Gastrocnemius medialis (tissue), 4 donors: ENCODE measurements around the gene BGLAP. TPM values are rescaled to one million over a fixed set of nuclear protein-coding genes. Genes with fewer than 3 reads are reported as not detected.
A peak's percentile ranks its signal among the peaks of the same experiment; 100 is the strongest.

Source experiments
- ATAC-seq, 2 donors: fragments of 150-250 bp; one replicate each; pipeline ENCODE4 v1.9.1; 2016
- DNase-seq, 2 donors: peaks; one replicate each; pipeline ENCODE4 v3.0.0-alpha.2; 2019
- H3K27ac ChIP-seq, 4 donors: fragments of 200-600 bp; sonication (generic); 1 replicate in 1 of 4; 2 replicates in 3 of 4; pipeline ENCODE4 v1.5.1; 2016 to 2018; ENCODE audit warnings: mild to moderate bottlenecking in 2 of 4, moderate library complexity in 1 of 4
- H3K27me3 ChIP-seq, 3 donors: fragments of 200-600 bp; sonication (generic) in 2 of 3; 1 replicate in 1 of 3; 2 replicates in 2 of 3; pipeline versions ENCODE4 v1.5.1 to v1.6.0; 2016 to 2019; ENCODE audit warnings: mild to moderate bottlenecking in 1 of 3, moderate library complexity in 1 of 3
- H3K36me3 ChIP-seq, 2 donors: fragments of 200-600 bp; sonication (generic) in 1 of 2; one replicate each; pipeline ENCODE4 v1.5.1; 2017 to 2018
- H3K4me1 ChIP-seq, 2 donors: fragments of 200-600 bp; sonication (generic) in 1 of 2; one replicate each; pipeline ENCODE4 v1.5.1; 2016 to 2017; ENCODE audit warnings: mild to moderate bottlenecking in 2 of 2
- H3K4me3 ChIP-seq, 4 donors: fragments of 200-600 bp; sonication (generic) in 3 of 4; 1 replicate in 1 of 4; 2 replicates in 3 of 4; pipeline ENCODE4 v1.5.1; 2016 to 2019; ENCODE audit warnings: mild to moderate bottlenecking in 2 of 4
- H3K9me3 ChIP-seq, 3 donors: fragments of 200-600 bp; sonication (generic) in 2 of 3; 1 replicate in 1 of 3; 2 replicates in 2 of 3; pipeline ENCODE4 v1.5.1; 2016 to 2019
- CTCF ChIP-seq, 5 experiments: fragments of 450-650 bp in 3 of 5; fragments of 200-600 bp in 2 of 5; sonication (generic) in 2 of 5; IDR thresholded peaks in 4 of 5; conservative IDR thresholded peaks in 1 of 5; 1 replicate in 4 of 5; 2 replicates in 1 of 5; pipeline ENCODE4 v1.5.1; 2016 to 2019; ENCODE audit warnings: antibody characterized with exemption in 5 of 5, mild to moderate bottlenecking in 3 of 5, moderate library complexity in 3 of 5
- POLR2A ChIP-seq, 2 donors: fragments of 450-650 bp; IDR thresholded peaks; one replicate each; pipeline ENCODE4 v1.6.1; 2017; ENCODE audit warnings: antibody characterized with exemption in 2 of 2, mild to moderate bottlenecking in 2 of 2, moderate library complexity in 2 of 2
- in situ Hi-C, 4 donors: fragments of 200-750 bp; cut with MboI; loops; one replicate each; pipeline versions ENCODE4 v1.15.0 to v1.8.0; 2017; ENCODE audit warnings: low sequenced_read_pairs in 4 of 4
- intact Hi-C: fragments of 100-400 bp; cut with DNase I; formaldehyde crosslinking; loops from one replicate; pipeline ENCODE4 v1.15.1; 2023; ENCODE audit warnings: low total_unique reads
- total RNA-seq, 4 donors: library from RNA; depleted of rRNA; stranded (reverse); fragments of >200 nt; gene quantifications; one replicate each; pipeline versions ENCODE4 v1.1.0 to v1.2.3, GENCODE V29; 2016

The BGLAP gene
- total RNA-seq, 4 donors from 2014 or later: not detected

DNA sequence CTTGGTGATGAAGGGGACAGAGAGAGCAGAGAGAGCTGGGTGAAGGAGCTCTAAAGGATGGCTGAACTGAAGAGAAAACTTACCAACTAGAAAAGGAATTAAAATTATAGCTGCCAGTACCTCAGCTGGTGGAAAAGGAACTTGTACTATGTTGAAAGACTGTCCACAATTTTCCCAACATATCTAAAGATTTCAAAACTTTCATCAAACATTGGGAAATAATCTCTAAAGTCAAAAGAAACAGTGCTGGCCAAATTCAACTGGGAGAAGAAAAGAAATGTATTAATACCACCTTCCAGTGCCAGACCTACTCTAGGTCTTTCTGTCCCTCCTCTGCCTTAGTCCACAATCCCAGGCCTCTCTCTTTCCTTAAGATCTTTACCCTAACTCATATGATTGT is 34.5 kb downstream of the BGLAP start:
- no peak for DNase-seq
- Histone ChIP-seq H3K4me3 (no peak overlapping the region), H3K4me1 (peaks cover 16 to 20% of the 10 kb centered on the region in 2 donors), H3K27me3 (no peaks in the 10 kb centered on the region), H3K27ac (peak overlapping the region in 1 of 4 donors; percentile 40), H3K36me3 (peaks cover 12 to 75% of the 10 kb centered on the region in 2 donors), H3K9me3 (no peaks in the 10 kb centered on the region)
- in situ Hi-C loops: no loop called here
- intact Hi-C loops: no loop called here
- no peak for ATAC-seq
- TF ChIP-seq CTCF (IDR thresholded peaks at IDR 0.05 in 4 of 5, conservative IDR thresholded peaks at IDR 0.05 in 1 of 5): no peak

GRCh38 chr1:156276966-156277381 is 35.0 kb downstream of the BGLAP start:
- H3K27me3 ChIP-seq: no peaks in the 10 kb centered on the region
- no peak overlapping the region for H3K4me3 ChIP-seq
- TF ChIP-seq POLR2A (IDR thresholded peaks at IDR 0.05) (no peak), CTCF (IDR thresholded peaks at IDR 0.05 in 4 of 5, conservative IDR thresholded peaks at IDR 0.05 in 1 of 5) (no peak)
- peaks cover 18 to 23% of the 10 kb centered on the region in 2 donors for H3K4me1 ChIP-seq
- ATAC-seq (peak in 1 of 2 donors; percentile 40), DNase-seq (peak in 1 of 2 donors; percentile 49)
- intact Hi-C loops: no loop called here
- no peaks in the 10 kb centered on the region for H3K9me3 ChIP-seq
- H3K36me3 ChIP-seq: peaks cover 12 to 70% of the 10 kb centered on the region in 2 donors
- in situ Hi-C loops: no loop called here
- peak overlapping the region in 2 of 4 donors; percentile 17 to 40 for H3K27ac ChIP-seq

DNA sequence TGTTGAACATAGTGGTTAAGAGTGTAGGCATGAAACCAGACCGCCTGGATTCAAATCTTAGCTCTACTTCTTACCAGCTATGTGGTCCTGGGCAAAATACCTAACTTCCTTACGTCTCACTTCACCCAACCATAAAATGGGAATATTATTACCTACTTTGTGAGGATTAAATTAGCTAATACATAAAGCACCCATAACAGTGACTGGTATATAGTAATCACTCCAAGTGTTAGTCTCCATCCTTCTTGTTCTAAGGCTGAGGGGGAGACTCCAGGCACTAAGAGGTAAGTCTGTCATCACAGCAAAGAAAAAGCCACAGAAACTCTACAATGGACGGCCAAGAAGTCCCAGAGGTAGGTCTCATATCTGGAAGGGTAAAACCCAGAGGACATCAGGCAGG is 37.9 kb downstream of the BGLAP start:
- no peaks in the 10 kb centered on the region for H3K27me3 ChIP-seq
- H3K36me3 ChIP-seq: peaks cover 0 to 42% of the 10 kb centered on the region in 2 donors
- in situ Hi-C loops: no loop called here
- peak overlapping the region; percentile 90 to 99 (median 94) for H3K27ac ChIP-seq
- DNase-seq (no peak), ATAC-seq (no peak)
- peaks cover 27 to 33% of the 10 kb centered on the region in 2 donors for H3K4me1 ChIP-seq
- no peak for TF ChIP-seq CTCF (IDR thresholded peaks at IDR 0.05 in 4 of 5, conservative IDR thresholded peaks at IDR 0.05 in 1 of 5)
- TF ChIP-seq POLR2A (IDR thresholded peaks at IDR 0.05): no peak
- intact Hi-C loops: loop anchor here (5.0 kb wide), 2 partner anchors 183 to 227 kb away; no protein-coding TSS in a partner anchor
- H3K4me3 ChIP-seq: no peak overlapping the region
- no peaks in the 10 kb centered on the region for H3K9me3 ChIP-seq

GRCh38 chr1:156281281-156281680 is 39.3 kb downstream of the BGLAP start:
- H3K27ac ChIP-seq: peak overlapping the region; percentile 90 to 99 (median 94)
- intact Hi-C loops: loop anchor here (1.0 to 5.0 kb wide), 3 partner anchors 57 to 226 kb away; partner anchors contain the start of genes CCT3 and TSACC

More at GRCh38 chr1:156281281-156281680, 39.3 kb downstream of the BGLAP start:
- Histone ChIP-seq H3K4me3 (peak overlapping the region; percentile 72 to 97 (median 82)), H3K36me3 (peaks cover 0 to 27% of the 10 kb centered on the region in 2 donors), H3K4me1 (peaks cover 27 to 33% of the 10 kb centered on the region in 2 donors), H3K9me3 (no peaks in the 10 kb centered on the region), H3K27me3 (no peaks in the 10 kb centered on the region)
- in situ Hi-C loops: no loop called here
- TF ChIP-seq CTCF (IDR thresholded peaks at IDR 0.05 in 4 of 5, conservative IDR thresholded peaks at IDR 0.05 in 1 of 5) (peak in 1 of 5 experiments; percentile 1), POLR2A (IDR thresholded peaks at IDR 0.05) (peak; percentile 82 to 83)
- peak; percentile 66 to 71 for ATAC-seq
- DNase-seq: peak; percentile 76 to 90
